ENCODE measurements around the gene MYOM1. TPM values are rescaled to one million over a fixed set of nuclear protein-coding genes. Genes with fewer than 3 reads are reported as not detected.

MYOM1 gene
- total RNA-seq, 2 experiments from 2014 or later = 2.4 to 3.8 TPM

DNA sequence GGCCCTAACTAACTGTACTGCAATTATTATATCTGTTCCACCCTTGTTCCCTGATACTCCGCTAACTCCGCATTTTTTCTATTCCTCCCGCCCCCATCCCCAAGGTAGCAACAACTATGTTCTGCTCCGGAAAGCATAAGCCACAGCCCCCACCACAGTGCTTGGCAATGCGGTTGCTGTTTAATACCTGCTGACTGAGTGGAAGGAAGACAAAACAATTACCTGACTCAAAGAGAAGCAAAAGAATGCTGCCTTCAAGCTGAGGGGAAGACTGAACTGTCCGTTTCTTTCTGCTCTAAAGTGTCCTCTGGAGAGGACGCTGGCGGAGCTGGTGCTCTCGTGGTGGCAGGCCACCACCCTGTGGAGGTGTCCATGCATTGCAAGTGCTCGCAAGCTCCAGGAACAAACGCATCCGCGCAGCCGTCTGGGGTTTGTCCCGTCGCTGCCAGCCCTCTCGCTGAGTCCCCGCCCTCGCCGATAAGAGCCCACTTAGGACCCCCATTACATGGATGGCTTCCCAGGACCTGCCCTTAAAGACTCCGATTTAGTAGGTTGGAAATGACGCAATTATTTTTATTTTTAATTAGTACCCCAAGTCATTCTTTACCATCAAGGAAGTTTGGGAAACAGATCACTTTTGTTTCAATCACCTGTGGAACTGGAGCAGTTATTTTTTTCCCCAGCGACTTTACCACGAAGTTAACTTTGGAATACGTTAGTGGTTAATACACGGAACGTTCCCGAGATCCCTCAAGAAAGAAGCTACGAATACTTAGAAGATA is 26.3 kb upstream of the MYOM1 start:
- Histone ChIP-seq H3K36me3 (ENCODE audit: insufficient read depth, low read length) (peaks cover 33% of the 10 kb centered on the region), H3K4me3 (ENCODE audit: low read depth, low read length, poor library complexity, severe bottlenecking) (peak overlapping the region; percentile 81), H4K20me1 (ENCODE audit: insufficient read depth, low read length) (peaks cover 12% of the 10 kb centered on the region), H3K4me1 (ENCODE audit: insufficient read depth, low read length, poor library complexity, severe bottlenecking) (peaks cover 43% of the 10 kb centered on the region), H3K9me3 (ENCODE audit: low read length) (peaks cover 6% of the 10 kb centered on the region), H3K4me2 (ENCODE audit: low read length) (peak overlapping the region; percentile 94), H3K79me2 (ENCODE audit: insufficient read depth, low read depth, low read length) (peaks cover 55% of the 10 kb centered on the region), H3K9me2 (ENCODE audit: insufficient read depth, low read length) (no peaks in the 10 kb centered on the region), H3K27ac (ENCODE audit: low read depth, low read length, poor library complexity, severe bottlenecking) (peak overlapping the region; percentile 84), H2AFZ (ENCODE audit: low read length) (peak overlapping the region; percentile 76)
- ChIA-PET CTCF (ENCODE audit: unreplicated experiment) (interaction anchor here (0.5 to 1.5 kb wide), 8 partner anchors 62 to 609 kb away, joined by 3 to 5 read pairs (median 4); no protein-coding TSS in a partner anchor), POLR2A (interaction anchor here (0.6 to 4.0 kb wide), 7 partner anchors 24 to 671 kb away, joined by 3 to 50 read pairs (median 3); no protein-coding TSS in a partner anchor)
- intact Hi-C loops (cut with micrococcal nuclease; ENCODE audit: unreplicated experiment) = loop anchor here (1.0 to 5.0 kb wide), 10 partner anchors 67 to 674 kb away; partner anchors contain the start of genes METTL4 and NDC80
- TF ChIP-seq, protein P1, sequence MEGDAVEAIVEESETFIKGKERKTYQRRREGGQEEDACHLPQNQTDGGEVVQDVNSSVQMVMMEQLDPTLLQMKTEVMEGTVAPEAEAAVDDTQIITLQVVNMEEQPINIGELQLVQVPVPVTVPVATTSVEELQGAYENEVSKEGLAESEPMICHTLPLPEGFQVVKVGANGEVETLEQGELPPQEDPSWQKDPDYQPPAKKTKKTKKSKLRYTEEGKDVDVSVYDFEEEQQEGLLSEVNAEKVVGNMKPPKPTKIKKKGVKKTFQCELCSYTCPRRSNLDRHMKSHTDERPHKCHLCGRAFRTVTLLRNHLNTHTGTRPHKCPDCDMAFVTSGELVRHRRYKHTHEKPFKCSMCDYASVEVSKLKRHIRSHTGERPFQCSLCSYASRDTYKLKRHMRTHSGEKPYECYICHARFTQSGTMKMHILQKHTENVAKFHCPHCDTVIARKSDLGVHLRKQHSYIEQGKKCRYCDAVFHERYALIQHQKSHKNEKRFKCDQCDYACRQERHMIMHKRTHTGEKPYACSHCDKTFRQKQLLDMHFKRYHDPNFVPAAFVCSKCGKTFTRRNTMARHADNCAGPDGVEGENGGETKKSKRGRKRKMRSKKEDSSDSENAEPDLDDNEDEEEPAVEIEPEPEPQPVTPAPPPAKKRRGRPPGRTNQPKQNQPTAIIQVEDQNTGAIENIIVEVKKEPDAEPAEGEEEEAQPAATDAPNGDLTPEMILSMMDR (conservative IDR thresholded peaks at IDR 0.05; ENCODE audit: low read length) = peak; percentile 98
- TF ChIP-seq EZH2phosphoT487 (IDR thresholded peaks at IDR 0.05; ENCODE audit: borderline replicate concordance, low read depth, low read length) = no peak
- BruUV-seq (replicated peaks) = no TSS peak
- DNase-seq (ENCODE audit: low spot score) = peak; percentile 94

DNA sequence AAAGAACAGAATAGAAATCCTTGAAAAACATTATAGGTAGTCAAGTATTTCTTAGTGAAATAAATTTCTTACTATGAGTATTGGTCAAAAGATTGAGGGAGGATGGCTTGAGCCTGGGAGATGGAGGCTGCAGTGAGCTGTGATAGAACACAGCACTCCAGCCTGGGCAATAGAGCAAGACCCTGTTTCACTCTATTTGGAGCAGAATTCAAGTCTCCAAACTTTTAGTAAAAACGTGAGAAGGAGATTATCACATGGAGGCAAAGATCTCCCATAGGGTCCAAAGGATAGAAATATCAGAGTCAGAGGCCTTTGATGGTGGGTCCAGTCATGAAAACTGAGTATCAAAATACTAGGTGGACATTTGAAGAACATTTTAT is 25.4 kb upstream of the MYOM1 start:
- POLR2A ChIA-PET = interaction anchor here (0.6 to 4.0 kb wide), 4 partner anchors 9 to 312 kb away, joined by 3 to 50 read pairs (median 4); no protein-coding TSS in a partner anchor
- no TSS peak for BruUV-seq (replicated peaks)

More for the DNA sequence above, 25.4 kb upstream of the MYOM1 start:
- CTCF ChIA-PET (ENCODE audit: unreplicated experiment) = interaction anchor here (0.5 to 1.5 kb wide), 5 partner anchors 61 to 691 kb away, joined by 3 to 10 read pairs (median 4); no protein-coding TSS in a partner anchor
- Histone ChIP-seq H3K4me2 (ENCODE audit: low read length) (peak overlapping the region; percentile 94), H3K9me2 (ENCODE audit: insufficient read depth, low read length) (no peaks in the 10 kb centered on the region), H2AFZ (ENCODE audit: low read length) (peak overlapping the region; percentile 76; the same call in 1 of the 2 replicates), H3K4me1 (ENCODE audit: insufficient read depth, low read length, poor library complexity, severe bottlenecking) (peaks cover 34% of the 10 kb centered on the region), H3K9me3 (ENCODE audit: low read length) (peaks cover 13% of the 10 kb centered on the region), H3K4me3 (ENCODE audit: low read depth, low read length, poor library complexity, severe bottlenecking) (peak overlapping the region; percentile 81), H4K20me1 (ENCODE audit: insufficient read depth, low read length) (peaks cover 12% of the 10 kb centered on the region), H3K79me2 (ENCODE audit: insufficient read depth, low read depth, low read length) (peaks cover 47% of the 10 kb centered on the region), H3K36me3 (ENCODE audit: insufficient read depth, low read length) (peaks cover 26% of the 10 kb centered on the region), H3K27ac (ENCODE audit: low read depth, low read length, poor library complexity, severe bottlenecking) (no peak overlapping the region)
- DNase-seq (ENCODE audit: low spot score) = no peak
- intact Hi-C loops (cut with micrococcal nuclease; ENCODE audit: unreplicated experiment) = loop anchor here (5.0 kb wide), 2 partner anchors 328 to 673 kb away; partner anchors contain the start of genes METTL4 and NDC80
- TF ChIP-seq EZH2phosphoT487 (IDR thresholded peaks at IDR 0.05; ENCODE audit: borderline replicate concordance, low read depth, low read length) = no peak
- TF ChIP-seq, protein P1 (conservative IDR thresholded peaks at IDR 0.05; ENCODE audit: low read length) = no peak
